ENCODE results near the gene CBFA2T2. TPM values are rescaled to one million over a fixed set of nuclear protein-coding genes. Genes with fewer than 3 reads are reported as not detected.

The CBFA2T2 gene
- total and polyA plus RNA-seq, 2 of the 4 experiments (the other 2 are of a cell fraction), result 3.8 to 6.2 TPM

GRCh38 chr20:33653218-33653899, 163.5 kb downstream of the CBFA2T2 start (continued):
- TF ChIP-seq, protein P1, sequence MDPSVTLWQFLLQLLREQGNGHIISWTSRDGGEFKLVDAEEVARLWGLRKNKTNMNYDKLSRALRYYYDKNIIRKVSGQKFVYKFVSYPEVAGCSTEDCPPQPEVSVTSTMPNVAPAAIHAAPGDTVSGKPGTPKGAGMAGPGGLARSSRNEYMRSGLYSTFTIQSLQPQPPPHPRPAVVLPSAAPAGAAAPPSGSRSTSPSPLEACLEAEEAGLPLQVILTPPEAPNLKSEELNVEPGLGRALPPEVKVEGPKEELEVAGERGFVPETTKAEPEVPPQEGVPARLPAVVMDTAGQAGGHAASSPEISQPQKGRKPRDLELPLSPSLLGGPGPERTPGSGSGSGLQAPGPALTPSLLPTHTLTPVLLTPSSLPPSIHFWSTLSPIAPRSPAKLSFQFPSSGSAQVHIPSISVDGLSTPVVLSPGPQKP (IDR thresholded peaks at IDR 0.05; ENCODE audit: borderline replicate concordance, low read depth, low read length), result no peak
- no peak for TF ChIP-seq BHLHE40 (IDR thresholded peaks at IDR 0.05; ENCODE audit: low read depth, low read length)

Measured in IMR-90 (cell line).